ENCODE measurements around the gene SNED1.

SNED1 gene

GRCh38 chr2:240996834-240997140 is 1.6 kb upstream of the SNED1 start:
- FAIRE-seq, result no peak

GRCh38 chr2:240997141-240997855 is 1.1 kb upstream of the SNED1 start:
- FAIRE-seq, result no peak
- peak; percentile 13 for DNase-seq (ENCODE audit: insufficient read length, low spot score)
- TF ChIP-seq POU2F2 (IDR thresholded peaks at IDR 0.05; ENCODE audit: low read depth, low read length), result no peak
- TF ChIP-seq POLR2AphosphoS5 (IDR thresholded peaks at IDR 0.05; ENCODE audit: low read depth, low read length), result no peak
- TF ChIP-seq SPI1 (IDR thresholded peaks at IDR 0.05; ENCODE audit: low read depth, low read length), result no peak
- no peak for TF ChIP-seq TAF1 (IDR thresholded peaks at IDR 0.05; ENCODE audit: low read depth, low read length)
- no peak for TF ChIP-seq POLR2A (IDR thresholded peaks at IDR 0.05; ENCODE audit: low read depth, low read length)
- no peak for TF ChIP-seq PAX5 (IDR thresholded peaks at IDR 0.05; ENCODE audit: insufficient read depth, low read length, severe bottlenecking)

More at GRCh38 chr2:240996834-240997140, 1.6 kb upstream of the SNED1 start:
- no peak for TF ChIP-seq TAF1 (IDR thresholded peaks at IDR 0.05; ENCODE audit: low read depth, low read length)
- TF ChIP-seq POLR2A (IDR thresholded peaks at IDR 0.05; ENCODE audit: low read depth, low read length), result no peak
- TF ChIP-seq POLR2AphosphoS5 (IDR thresholded peaks at IDR 0.05; ENCODE audit: low read depth, low read length), result no peak
- TF ChIP-seq SPI1 (IDR thresholded peaks at IDR 0.05; ENCODE audit: low read depth, low read length), result no peak
- no peak for TF ChIP-seq PAX5 (IDR thresholded peaks at IDR 0.05; ENCODE audit: insufficient read depth, low read length, severe bottlenecking)
- no peak for TF ChIP-seq POU2F2 (IDR thresholded peaks at IDR 0.05; ENCODE audit: low read depth, low read length)
- DNase-seq (ENCODE audit: insufficient read length, low spot score), result no peak

- no peak for DNase-seq (ENCODE audit: insufficient read length, low spot score)
- no peak for TF ChIP-seq POU2F2 (IDR thresholded peaks at IDR 0.05; ENCODE audit: low read depth, low read length)
- TF ChIP-seq SPI1 (IDR thresholded peaks at IDR 0.05; ENCODE audit: low read depth, low read length), result no peak
- no peak for TF ChIP-seq PAX5 (IDR thresholded peaks at IDR 0.05; ENCODE audit: insufficient read depth, low read length, severe bottlenecking)
- TF ChIP-seq TAF1 (IDR thresholded peaks at IDR 0.05; ENCODE audit: low read depth, low read length), result no peak
- no peak for TF ChIP-seq POLR2AphosphoS5 (IDR thresholded peaks at IDR 0.05; ENCODE audit: low read depth, low read length)
- TF ChIP-seq POLR2A (IDR thresholded peaks at IDR 0.05; ENCODE audit: low read depth, low read length), result no peak
- FAIRE-seq, result no peak
Observed at GRCh38 chr2:240998706-240998994, 232 bp downstream of the SNED1 start.

- DNase-seq (ENCODE audit: insufficient read length, low spot score) (peak; percentile 13), FAIRE-seq (no peak)
- no peak for TF ChIP-seq PAX5 (IDR thresholded peaks at IDR 0.05; ENCODE audit: insufficient read depth, low read length, severe bottlenecking)
- no peak for TF ChIP-seq SPI1 (IDR thresholded peaks at IDR 0.05; ENCODE audit: low read depth, low read length)
- TF ChIP-seq POU2F2 (IDR thresholded peaks at IDR 0.05; ENCODE audit: low read depth, low read length), result no peak
- TF ChIP-seq POLR2AphosphoS5 (IDR thresholded peaks at IDR 0.05; ENCODE audit: low read depth, low read length), result no peak
- TF ChIP-seq TAF1 (IDR thresholded peaks at IDR 0.05; ENCODE audit: low read depth, low read length), result no peak
- TF ChIP-seq POLR2A (IDR thresholded peaks at IDR 0.05; ENCODE audit: low read depth, low read length), result no peak
Observed at GRCh38 chr2:240998995-240999791, 775 bp downstream of the SNED1 start.

GRCh38 chr2:240999873-241000541 is 1.6 kb downstream of the SNED1 start:
- DNase-seq (ENCODE audit: insufficient read length, low spot score) (peak; percentile 15), FAIRE-seq (no peak)
- TF ChIP-seq POU2F2 (IDR thresholded peaks at IDR 0.05; ENCODE audit: low read depth, low read length) (no peak), POLR2A (IDR thresholded peaks at IDR 0.05; ENCODE audit: low read depth, low read length) (no peak), TAF1 (IDR thresholded peaks at IDR 0.05; ENCODE audit: low read depth, low read length) (no peak), SPI1 (IDR thresholded peaks at IDR 0.05; ENCODE audit: low read depth, low read length) (no peak), POLR2AphosphoS5 (IDR thresholded peaks at IDR 0.05; ENCODE audit: low read depth, low read length) (no peak)

GRCh38 chr2:241000831-241001321 is 2.5 kb downstream of the SNED1 start:
- FAIRE-seq (no peak), DNase-seq (ENCODE audit: insufficient read length, low spot score) (no peak)

GRCh38 chr2:241001413-241002274 is 3.2 kb downstream of the SNED1 start:
- DNase-seq (ENCODE audit: insufficient read length, low spot score) (no peak), FAIRE-seq (no peak)
- TF ChIP-seq POU2F2 (IDR thresholded peaks at IDR 0.05; ENCODE audit: low read depth, low read length) (no peak), PAX5 (IDR thresholded peaks at IDR 0.05; ENCODE audit: insufficient read depth, low read length, severe bottlenecking) (no peak), POLR2A (IDR thresholded peaks at IDR 0.05; ENCODE audit: low read depth, low read length) (no peak), POLR2AphosphoS5 (IDR thresholded peaks at IDR 0.05; ENCODE audit: low read depth, low read length) (no peak), SPI1 (IDR thresholded peaks at IDR 0.05; ENCODE audit: low read depth, low read length) (no peak), TAF1 (IDR thresholded peaks at IDR 0.05; ENCODE audit: low read depth, low read length) (no peak)

More at GRCh38 chr2:241000831-241001321, 2.5 kb downstream of the SNED1 start:
- TF ChIP-seq POLR2A (IDR thresholded peaks at IDR 0.05; ENCODE audit: low read depth, low read length) (no peak), PAX5 (IDR thresholded peaks at IDR 0.05; ENCODE audit: insufficient read depth, low read length, severe bottlenecking) (no peak), SPI1 (IDR thresholded peaks at IDR 0.05; ENCODE audit: low read depth, low read length) (no peak), POU2F2 (IDR thresholded peaks at IDR 0.05; ENCODE audit: low read depth, low read length) (no peak), POLR2AphosphoS5 (IDR thresholded peaks at IDR 0.05; ENCODE audit: low read depth, low read length) (no peak), TAF1 (IDR thresholded peaks at IDR 0.05; ENCODE audit: low read depth, low read length) (no peak)

- DNase-seq (ENCODE audit: insufficient read length, low spot score) (no peak), FAIRE-seq (no peak)
- TF ChIP-seq PAX5 (IDR thresholded peaks at IDR 0.05; ENCODE audit: insufficient read depth, low read length, severe bottlenecking) (no peak), SPI1 (IDR thresholded peaks at IDR 0.05; ENCODE audit: low read depth, low read length) (no peak), POU2F2 (IDR thresholded peaks at IDR 0.05; ENCODE audit: low read depth, low read length) (no peak), POLR2AphosphoS5 (IDR thresholded peaks at IDR 0.05; ENCODE audit: low read depth, low read length) (no peak), TAF1 (IDR thresholded peaks at IDR 0.05; ENCODE audit: low read depth, low read length) (no peak), POLR2A (IDR thresholded peaks at IDR 0.05; ENCODE audit: low read depth, low read length) (no peak)
Observed at GRCh38 chr2:241002275-241003046, 4.0 kb downstream of the SNED1 start.
